SK-N-SH (cell line): ENCODE measurements around the gene CRMP1. TPM values are rescaled to one million over a fixed set of nuclear protein-coding genes. Genes with fewer than 3 reads are reported as not detected.

Source experiments
- CTCF ChIA-PET: fragments of 300-600, 350-600 bp; formaldehyde crosslinking; extraction: SDS; loops from one replicate; lab custom pipeline; 2021; lab: Yijun Ruan, JAX
- POLR2A ChIA-PET: fragments of 350-600 bp; sonication (Branson Sonifier 250); formaldehyde crosslinking; extraction: SDS; loops from one replicate; lab custom pipeline; 2020; ENCODE audit warnings: antibody characterized with exemption, inconsistent platforms; lab: Yijun Ruan, JAX
- DNase-seq: peaks from one replicate; pipeline ENCODE4 v3.0.0; 2012
- H2AFZ ChIP-seq: fragments of 200-600 bp; sonication (generic); 2 replicates; pipeline ENCODE4 v1.8.1; 2016; ENCODE audit warnings: antibody characterized with exemption, mild to moderate bottlenecking, low read depth
- H3F3A ChIP-seq: fragments of 200-600 bp; sonication (generic); replicated peaks from 2 replicates; pipeline ENCODE3; 2016; ENCODE audit warnings: antibody characterized with exemption, mild to moderate bottlenecking; ENCODE audit not compliant: insufficient read depth
- H3K27ac ChIP-seq, 2 experiments: fragments of 200-500 bp in 1 of 2; fragments of 200-600 bp in 1 of 2; sonication (Bioruptor generic) in 1 of 2; sonication (generic), shearing (Covaris generic) in 1 of 2; 2 replicates each; pipeline versions ENCODE4 v1.5.1 to v1.6.1; 2014 to 2016; ENCODE audit warnings: low read depth in 2 of 2, inconsistent platforms in 1 of 2, low read length in 1 of 2, mild to moderate bottlenecking in 1 of 2, mixed read lengths in 1 of 2
- H3K27me3 ChIP-seq: fragments of 200-600 bp; sonication (generic), shearing (Covaris generic); 2 replicates; pipeline ENCODE4 v1.6.1; 2016; ENCODE audit warnings: mixed run types; ENCODE audit not compliant: insufficient read depth
- H3K36me3 ChIP-seq, 2 experiments: fragments of 200-500 bp in 1 of 2; fragments of 200-600 bp in 1 of 2; sonication (Bioruptor generic) in 1 of 2; sonication (generic) in 1 of 2; replicated peaks in 1 of 2; 2 replicates each; pipeline versions ENCODE3 to v1.5.1; 2014 to 2016; ENCODE audit warnings: low read length in 1 of 2, mild to moderate bottlenecking in 1 of 2; ENCODE audit not compliant: insufficient read depth in 2 of 2, control insufficient read depth in 1 of 2
- H3K4me1 ChIP-seq, 2 experiments: fragments of 200-500 bp in 1 of 2; fragments of 200-600 bp in 1 of 2; sonication (Bioruptor generic) in 1 of 2; sonication (generic), shearing (Covaris generic) in 1 of 2; 2 replicates each; pipeline versions ENCODE4 v1.5.1 to v1.6.1; 2014 to 2016; ENCODE audit warnings: low read depth in 1 of 2, low read length in 1 of 2, mixed run types in 1 of 2; ENCODE audit not compliant: insufficient read depth in 2 of 2, control insufficient read depth in 1 of 2
- H3K4me2 ChIP-seq: fragments of 200-600 bp; sonication (generic), shearing (Covaris generic); 2 replicates; pipeline ENCODE4 v1.6.1; 2017; ENCODE audit warnings: mixed run types
- H3K4me3 ChIP-seq, 2 experiments: fragments of 200-500 bp in 1 of 2; fragments of 200-600 bp in 1 of 2; sonication (Bioruptor generic) in 1 of 2; sonication (generic), shearing (Covaris generic) in 1 of 2; 2 replicates each; pipeline versions ENCODE4 v1.5.1 to v1.8.1; 2014 to 2016; ENCODE audit warnings: low read depth in 2 of 2, inconsistent platforms in 1 of 2, low read length in 1 of 2, mild to moderate bottlenecking in 1 of 2, mixed read lengths in 1 of 2, moderate library complexity in 1 of 2
- H3K79me2 ChIP-seq: fragments of 200-600 bp; sonication (generic); 2 replicates; pipeline ENCODE4 v1.8.1; 2017; ENCODE audit warnings: mild to moderate bottlenecking; ENCODE audit not compliant: insufficient read depth
- H3K9ac ChIP-seq: fragments of 200-600 bp; sonication (generic); 2 replicates; pipeline ENCODE4 v1.6.1; 2017; ENCODE audit warnings: mixed run types
- H3K9me2 ChIP-seq: fragments of 200-600 bp; sonication (generic); 2 replicates; pipeline ENCODE4 v1.6.1; 2017; ENCODE audit warnings: mixed run types
- H3K9me3 ChIP-seq: fragments of 200-600 bp; sonication (generic); 2 replicates; pipeline ENCODE4 v1.6.1; 2017; ENCODE audit warnings: mixed run types, mild to moderate bottlenecking, moderate library complexity
- H4K20me1 ChIP-seq: fragments of 200-600 bp; sonication (generic); 2 replicates; pipeline ENCODE4 v1.6.1; 2017; ENCODE audit warnings: mild to moderate bottlenecking, mixed run types; ENCODE audit not compliant: insufficient read depth
- CHD2 ChIP-seq: fragments of 150-350 bp; IDR thresholded peaks from 2 replicates; pipeline ENCODE4 v1.6.1; 2018; ENCODE audit warnings: low read length; ENCODE audit not compliant: partially characterized antibody
- ELF1 ChIP-seq: IDR thresholded peaks from 2 replicates; pipeline ENCODE4 v1.4.0; 2012
- EP300 ChIP-seq, 2 experiments: IDR thresholded peaks; 2 replicates each; pipeline versions ENCODE4 v1.4.0 to v1.6.1; 2012; ENCODE audit warnings: borderline replicate concordance in 1 of 2, low read depth in 1 of 2, low read length in 1 of 2
- EZH2phosphoT487 ChIP-seq: fragments of 200-600 bp; sonication (generic); IDR thresholded peaks from 2 replicates; pipeline ENCODE4 v1.6.1; 2017; ENCODE audit warnings: low read depth, mixed run types, mild to moderate bottlenecking, antibody characterized with exemption, moderate library complexity, borderline replicate concordance
- FOXJ3 ChIP-seq: sonication (generic); formaldehyde crosslinking; IDR thresholded peaks from 2 replicates; pipeline ENCODE4 v1.5.1; 2020; ENCODE audit warnings: mild to moderate bottlenecking, missing genetic modification reagents
- GABPA ChIP-seq: IDR thresholded peaks from 2 replicates; pipeline ENCODE4 v1.4.0; 2012; ENCODE audit warnings: low read depth, mild to moderate bottlenecking
- MEF2A ChIP-seq: IDR thresholded peaks from 2 replicates; pipeline ENCODE4 v1.4.0; 2012; ENCODE audit warnings: low read depth, borderline replicate concordance
- MXI1 ChIP-seq: IDR thresholded peaks from 2 replicates; pipeline ENCODE4 v1.6.1; 2012; ENCODE audit warnings: mild to moderate bottlenecking, low read depth, low read length, improper control_type of control experiment
- NFIC ChIP-seq: IDR thresholded peaks from 2 replicates; pipeline ENCODE4 v1.4.0; 2012; ENCODE audit warnings: borderline replicate concordance
- NRF1 ChIP-seq: IDR thresholded peaks from 2 replicates; pipeline ENCODE4 v1.6.1; 2012; ENCODE audit warnings: low read depth, mild to moderate bottlenecking, low read length
- POLR2AphosphoS5 ChIP-seq: IDR thresholded peaks from 2 replicates; pipeline ENCODE4 v1.6.1; 2012; ENCODE audit warnings: low read depth, low read length
- RFX5 ChIP-seq: IDR thresholded peaks from 2 replicates; pipeline ENCODE4 v1.6.1; 2012; ENCODE audit warnings: mild to moderate bottlenecking, improper control_type of control experiment, low read length
- SMC3 ChIP-seq: IDR thresholded peaks from 2 replicates; pipeline ENCODE4 v1.6.1; 2012; ENCODE audit warnings: low read depth, low read length, improper control_type of control experiment
- TAF1 ChIP-seq: IDR thresholded peaks from 2 replicates; pipeline ENCODE4 v1.6.1; 2012; ENCODE audit warnings: low read depth, mild to moderate bottlenecking, low read length, moderate library complexity, borderline replicate concordance
- TCF12 ChIP-seq: IDR thresholded peaks from 2 replicates; pipeline ENCODE4 v1.4.0; 2012
- TEAD4 ChIP-seq: IDR thresholded peaks from 2 replicates; pipeline ENCODE4 v1.4.0; 2012; ENCODE audit warnings: mild to moderate bottlenecking, borderline replicate concordance; ENCODE audit not compliant: insufficient read depth
- WGBS: methylation state at CpG from one replicate; pipeline ENCODE4 v1.1.6; 2017; ENCODE audit warnings: low lambda C conversion rate; 5-methylcytosine and 5-hydroxymethylcytosine counted together
- polyA plus RNA-seq, 3 experiments: library from polyadenylated mRNA; depleted of rRNA; stranded (reverse); fragments of >200 nt; gene quantifications; 2 replicates each; pipeline ENCODE4 v1.2.3, GENCODE V29; 2012
- TF ChIP-seq, protein P1 (sequence below): IDR thresholded peaks from 2 replicates; pipeline ENCODE4 v1.4.0; 2012; ENCODE audit warnings: low read depth, borderline replicate concordance
- TF ChIP-seq, protein P2 (sequence below): fragments of 150-350 bp; IDR thresholded peaks from 2 replicates; pipeline ENCODE4 v1.6.1; 2016; ENCODE audit warnings: mild to moderate bottlenecking, low read depth, low read length
- TF ChIP-seq, protein P3 (sequence below): IDR thresholded peaks from 2 replicates; pipeline ENCODE4 v1.4.0; 2012; ENCODE audit warnings: low read depth
- TF ChIP-seq, protein P4 (sequence below): IDR thresholded peaks from 2 replicates; pipeline ENCODE4 v1.4.0; 2012; ENCODE audit warnings: low read depth, borderline replicate concordance

The CRMP1 gene
- polyA plus RNA-seq, 1 of the 3 experiments (the other 2 are of a cell fraction) = 3.4 TPM

DNA sequence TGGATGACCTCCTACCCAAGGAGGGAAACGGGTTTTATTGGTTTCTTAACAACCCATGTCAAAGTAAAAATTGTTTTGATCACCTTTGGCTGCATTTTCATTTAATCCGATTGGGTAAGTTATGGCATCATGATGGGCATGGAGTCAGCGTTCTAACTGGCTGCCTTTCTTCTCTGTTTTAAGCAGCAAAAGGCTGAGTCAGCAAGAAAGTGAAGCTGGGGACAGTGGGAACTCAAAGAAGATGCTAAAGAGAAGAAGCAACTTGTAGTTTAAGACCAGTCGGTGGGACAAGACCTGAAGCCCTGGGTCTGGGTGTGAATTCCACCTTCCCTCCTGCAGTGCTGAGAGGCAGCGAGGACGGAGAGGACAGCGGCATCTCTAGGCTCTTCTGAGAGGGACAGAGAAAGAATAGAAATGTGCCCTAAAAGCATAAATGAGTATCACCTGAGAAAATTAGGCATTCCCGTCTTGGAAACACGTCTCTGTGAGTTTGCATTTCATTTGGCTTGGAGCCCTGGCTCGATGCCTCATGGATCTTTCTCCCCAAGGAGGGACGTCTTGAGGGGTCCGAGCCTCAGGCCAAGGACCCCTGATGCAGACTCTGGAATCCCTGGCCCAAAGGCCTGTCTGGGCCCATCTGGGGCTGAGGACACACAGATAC is 82.0 kb downstream of the CRMP1 start (continued):
- TF ChIP-seq EP300 (IDR thresholded peaks at IDR 0.05; ENCODE audit: borderline replicate concordance in 1 of 2, low read depth in 1 of 2, low read length in 1 of 2) (no peak), TCF12 (no peak), MEF2A (no peak), TAF1 (no peak), NFIC (no peak), GABPA (no peak), POLR2AphosphoS5 (no peak), ELF1 (no peak), EZH2phosphoT487 (no peak)
- TF ChIP-seq, protein P1, sequence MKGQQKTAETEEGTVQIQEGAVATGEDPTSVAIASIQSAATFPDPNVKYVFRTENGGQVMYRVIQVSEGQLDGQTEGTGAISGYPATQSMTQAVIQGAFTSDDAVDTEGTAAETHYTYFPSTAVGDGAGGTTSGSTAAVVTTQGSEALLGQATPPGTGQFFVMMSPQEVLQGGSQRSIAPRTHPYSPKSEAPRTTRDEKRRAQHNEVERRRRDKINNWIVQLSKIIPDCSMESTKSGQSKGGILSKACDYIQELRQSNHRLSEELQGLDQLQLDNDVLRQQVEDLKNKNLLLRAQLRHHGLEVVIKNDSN = no peak
- TF ChIP-seq, protein P2, sequence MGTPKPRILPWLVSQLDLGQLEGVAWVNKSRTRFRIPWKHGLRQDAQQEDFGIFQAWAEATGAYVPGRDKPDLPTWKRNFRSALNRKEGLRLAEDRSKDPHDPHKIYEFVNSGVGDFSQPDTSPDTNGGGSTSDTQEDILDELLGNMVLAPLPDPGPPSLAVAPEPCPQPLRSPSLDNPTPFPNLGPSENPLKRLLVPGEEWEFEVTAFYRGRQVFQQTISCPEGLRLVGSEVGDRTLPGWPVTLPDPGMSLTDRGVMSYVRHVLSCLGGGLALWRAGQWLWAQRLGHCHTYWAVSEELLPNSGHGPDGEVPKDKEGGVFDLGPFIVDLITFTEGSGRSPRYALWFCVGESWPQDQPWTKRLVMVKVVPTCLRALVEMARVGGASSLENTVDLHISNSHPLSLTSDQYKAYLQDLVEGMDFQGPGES = no peak
- TF ChIP-seq, protein P3, sequence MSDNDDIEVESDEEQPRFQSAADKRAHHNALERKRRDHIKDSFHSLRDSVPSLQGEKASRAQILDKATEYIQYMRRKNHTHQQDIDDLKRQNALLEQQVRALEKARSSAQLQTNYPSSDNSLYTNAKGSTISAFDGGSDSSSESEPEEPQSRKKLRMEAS = no peak

DNA sequence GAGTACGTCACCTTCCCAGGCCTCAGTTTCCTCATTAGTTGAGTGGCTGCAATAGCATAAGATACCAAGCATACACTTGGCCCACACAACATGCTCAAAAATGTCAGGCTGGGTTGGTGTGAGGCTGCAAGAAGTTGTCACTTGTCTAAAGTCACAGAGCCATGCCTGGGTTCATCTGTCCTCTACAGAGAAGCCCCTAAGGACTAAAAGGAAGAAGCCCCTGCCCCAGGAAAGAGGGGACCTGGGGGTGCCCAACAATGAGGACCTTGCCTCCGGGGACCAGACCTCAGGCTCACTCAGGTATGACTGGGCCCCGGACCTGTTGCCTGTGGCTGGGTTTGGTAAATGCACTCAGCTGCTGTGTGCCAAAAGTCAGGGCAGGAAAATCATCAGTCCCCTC is 82.7 kb downstream of the CRMP1 start:
- CTCF ChIA-PET = interaction anchor here (1.0 to 3.2 kb wide), 3 partner anchors 11 to 169 kb away, joined by 3 to 11 read pairs (median 4); no protein-coding TSS in a partner anchor
- no peak for DNase-seq
- no peak overlapping the region for H3K4me3 ChIP-seq
- 100% methylated on average over 2 of the region's 3 CpGs for WGBS
- H3K9me2 ChIP-seq = no peaks in the 10 kb centered on the region
- no peak for TF ChIP-seq FOXJ3 (CRISPR knock-in tag)
- peaks cover 10 to 46% of the 10 kb centered on the region in 2 experiments for H3K36me3 ChIP-seq
- H3F3A ChIP-seq = no peaks in the 10 kb centered on the region
- H3K9me3 ChIP-seq = no peaks in the 10 kb centered on the region
- no peaks in the 10 kb centered on the region for H4K20me1 ChIP-seq
- H3K27ac ChIP-seq = no peak overlapping the region
- H3K9ac ChIP-seq = no peak overlapping the region
- no peak overlapping the region for H2AFZ ChIP-seq
- H3K4me2 ChIP-seq = no peak overlapping the region
- POLR2A ChIA-PET = no interaction called here
- peaks cover 0 to 11% of the 10 kb centered on the region in 2 experiments; a peak in 1 of 4 replicates for H3K4me1 ChIP-seq
- H3K27me3 ChIP-seq = no peaks in the 10 kb centered on the region
- no peaks in the 10 kb centered on the region for H3K79me2 ChIP-seq

DNA sequence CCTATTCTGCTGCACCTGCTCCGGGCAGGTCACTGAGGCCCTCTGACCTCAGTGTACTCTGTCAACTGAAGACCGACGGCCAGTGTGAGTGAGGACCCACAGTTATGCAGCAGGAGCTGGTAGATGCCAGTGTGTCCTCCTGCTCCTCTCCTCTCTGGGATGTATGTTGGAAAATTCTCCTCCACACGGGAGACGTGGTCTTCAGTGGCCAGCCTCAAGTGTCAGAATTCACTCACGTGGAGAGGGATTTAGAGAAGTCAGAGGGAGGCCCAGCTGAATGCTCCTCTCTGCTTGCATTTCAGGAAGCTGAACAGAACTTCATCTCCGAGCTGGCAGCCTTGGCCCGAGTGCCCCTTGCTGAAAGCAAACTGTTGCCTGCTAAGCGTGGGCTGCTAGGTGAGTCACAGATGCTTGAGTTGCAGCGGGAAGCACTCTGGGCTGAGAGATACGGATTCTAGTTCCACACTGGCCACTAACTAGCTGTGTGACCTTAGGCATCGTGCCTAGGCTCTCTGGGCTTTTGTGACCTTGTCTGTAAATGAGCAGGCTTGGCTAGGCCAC is 83.6 kb downstream of the CRMP1 start:
- peaks cover 10 to 53% of the 10 kb centered on the region in 2 experiments for H3K36me3 ChIP-seq
- H2AFZ ChIP-seq = no peak overlapping the region
- 90% methylated on average over 12 of the region's 12 CpGs for WGBS
- H3F3A ChIP-seq = no peaks in the 10 kb centered on the region
- no peak for DNase-seq
- TF ChIP-seq RFX5 (no peak), TEAD4 (no peak), NRF1 (no peak), CHD2 (no peak), MXI1 (no peak), POLR2AphosphoS5 (no peak), EZH2phosphoT487 (no peak), TAF1 (no peak), SMC3 (no peak), NFIC (no peak)
- TF ChIP-seq, protein P1 = no peak
- TF ChIP-seq, protein P4, sequence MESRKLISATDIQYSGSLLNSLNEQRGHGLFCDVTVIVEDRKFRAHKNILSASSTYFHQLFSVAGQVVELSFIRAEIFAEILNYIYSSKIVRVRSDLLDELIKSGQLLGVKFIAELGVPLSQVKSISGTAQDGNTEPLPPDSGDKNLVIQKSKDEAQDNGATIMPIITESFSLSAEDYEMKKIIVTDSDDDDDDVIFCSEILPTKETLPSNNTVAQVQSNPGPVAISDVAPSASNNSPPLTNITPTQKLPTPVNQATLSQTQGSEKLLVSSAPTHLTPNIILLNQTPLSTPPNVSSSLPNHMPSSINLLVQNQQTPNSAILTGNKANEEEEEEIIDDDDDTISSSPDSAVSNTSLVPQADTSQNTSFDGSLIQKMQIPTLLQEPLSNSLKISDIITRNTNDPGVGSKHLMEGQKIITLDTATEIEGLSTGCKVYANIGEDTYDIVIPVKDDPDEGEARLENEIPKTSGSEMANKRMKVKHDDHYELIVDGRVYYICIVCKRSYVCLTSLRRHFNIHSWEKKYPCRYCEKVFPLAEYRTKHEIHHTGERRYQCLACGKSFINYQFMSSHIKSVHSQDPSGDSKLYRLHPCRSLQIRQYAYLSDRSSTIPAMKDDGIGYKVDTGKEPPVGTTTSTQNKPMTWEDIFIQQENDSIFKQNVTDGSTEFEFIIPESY = no peak
- H3K4me3 ChIP-seq = no peak overlapping the region
- no peaks in the 10 kb centered on the region for H3K79me2 ChIP-seq
- H3K4me2 ChIP-seq = no peak overlapping the region
- H3K9me3 ChIP-seq = no peaks in the 10 kb centered on the region
- ChIA-PET POLR2A (no interaction called here), CTCF (interaction anchor here (1.1 to 3.2 kb wide), 3 partner anchors 19 to 189 kb away, joined by 3 to 11 read pairs (median 4); no protein-coding TSS in a partner anchor)
- no peaks in the 10 kb centered on the region for H4K20me1 ChIP-seq
- no peak overlapping the region for H3K9ac ChIP-seq
- peaks cover 0 to 11% of the 10 kb centered on the region in 2 experiments; a peak in 1 of 4 replicates for H3K4me1 ChIP-seq
- H3K27me3 ChIP-seq = no peaks in the 10 kb centered on the region
- H3K27ac ChIP-seq = no peak overlapping the region
- H3K9me2 ChIP-seq = no peaks in the 10 kb centered on the region
